Transverse colon (tissue), 4 donors: ENCODE results near the gene TMEM200C. TPM values are rescaled to one million over a fixed set of nuclear protein-coding genes. Genes with fewer than 3 reads are reported as not detected.

Source experiments
- DNase-seq: peaks from one replicate; pipeline ENCODE4 v3.0.0-alpha.2; 2019
- H3K27ac ChIP-seq, 4 donors: fragments of 200-600 bp; sonication (generic); 2 replicates each; pipeline ENCODE4 v1.5.1; 2016 to 2018; ENCODE audit warnings: inconsistent platforms in 4 of 4
- H3K27me3 ChIP-seq: fragments of 200-600 bp; sonication (generic); 2 replicates; pipeline ENCODE4 v1.5.1; 2017; ENCODE audit warnings: inconsistent platforms
- H3K36me3 ChIP-seq, 4 donors: fragments of 200-600 bp; sonication (generic); 2 replicates each; pipeline ENCODE4 v1.5.1; 2017 to 2019; ENCODE audit warnings: inconsistent platforms in 4 of 4
- H3K4me1 ChIP-seq, 4 donors: fragments of 200-600 bp; sonication (generic); 2 replicates each; pipeline ENCODE4 v1.5.1; 2017 to 2020; ENCODE audit warnings: inconsistent platforms in 4 of 4
- H3K4me3 ChIP-seq, 4 donors: fragments of 200-600 bp; sonication (generic); 1 replicate in 1 of 4; 2 replicates in 3 of 4; pipeline versions ENCODE4 v1.5.1 to v1.6.1; 2017 to 2019; ENCODE audit warnings: inconsistent platforms in 4 of 4
- H3K9me3 ChIP-seq, 2 donors: fragments of 200-600 bp; sonication (generic); 2 replicates each; pipeline ENCODE4 v1.5.1; 2017 to 2019; ENCODE audit warnings: inconsistent platforms in 2 of 2
- EP300 ChIP-seq: sonication (generic); formaldehyde crosslinking; IDR thresholded peaks from one replicate; pipeline ENCODE4 v1.6.1; 2017; ENCODE audit warnings: antibody characterized with exemption, low read depth
- POLR2A ChIP-seq: fragments of 450-650 bp; IDR thresholded peaks from one replicate; pipeline ENCODE4 v1.6.1; 2016; ENCODE audit warnings: antibody characterized with exemption, mild to moderate bottlenecking, moderate library complexity
- POLR2AphosphoS5 ChIP-seq, 3 donors: sonication (generic); formaldehyde crosslinking; IDR thresholded peaks; one replicate each; pipeline ENCODE4 v1.6.1; 2016; ENCODE audit warnings: antibody characterized with exemption in 3 of 3
- WGBS, 2 donors: methylation state at CpG; one replicate each; pipeline ENCODE4 v1.1.5; 2018; ENCODE audit warnings: low coverage in 1 of 2; 5-methylcytosine and 5-hydroxymethylcytosine counted together
- in situ Hi-C, 4 donors: fragments of 200-750 bp; cut with MboI; loops; one replicate each; pipeline versions ENCODE4 v1.15.0 to v1.15.1; 2017; ENCODE audit warnings: low sequenced_read_pairs in 3 of 4, low pct_ligation_motif_present in 1 of 4, low pct_unique_long_range_greater_than_20kb in 1 of 4
- intact Hi-C: fragments of 100-400 bp; cut with DNase I; formaldehyde crosslinking; loops from one replicate; pipeline ENCODE4 v1.15.1; 2023; ENCODE audit warnings: low total_unique reads
- total RNA-seq, 4 donors: library from RNA; depleted of rRNA; stranded (reverse); fragments of >200 nt; gene quantifications; one replicate each; pipeline ENCODE4 v1.1.0, GENCODE V29; 2016
- TF ChIP-seq, protein P1 (sequence below), 5 experiments: fragments of 200-600 bp in 3 of 5; fragments of 450-650 bp in 2 of 5; sonication (generic) in 3 of 5; IDR thresholded peaks; 1 replicate in 2 of 5; 2 replicates in 3 of 5; pipeline ENCODE4 v1.5.1; 2016 to 2017; ENCODE audit warnings: antibody characterized with exemption in 5 of 5, inconsistent platforms in 3 of 5, mild to moderate bottlenecking in 2 of 5, moderate library complexity in 1 of 5

TMEM200C gene
- total RNA-seq, 4 donors from 2014 or later, result 0.14 to 3.7 (median 0.58) TPM

DNA sequence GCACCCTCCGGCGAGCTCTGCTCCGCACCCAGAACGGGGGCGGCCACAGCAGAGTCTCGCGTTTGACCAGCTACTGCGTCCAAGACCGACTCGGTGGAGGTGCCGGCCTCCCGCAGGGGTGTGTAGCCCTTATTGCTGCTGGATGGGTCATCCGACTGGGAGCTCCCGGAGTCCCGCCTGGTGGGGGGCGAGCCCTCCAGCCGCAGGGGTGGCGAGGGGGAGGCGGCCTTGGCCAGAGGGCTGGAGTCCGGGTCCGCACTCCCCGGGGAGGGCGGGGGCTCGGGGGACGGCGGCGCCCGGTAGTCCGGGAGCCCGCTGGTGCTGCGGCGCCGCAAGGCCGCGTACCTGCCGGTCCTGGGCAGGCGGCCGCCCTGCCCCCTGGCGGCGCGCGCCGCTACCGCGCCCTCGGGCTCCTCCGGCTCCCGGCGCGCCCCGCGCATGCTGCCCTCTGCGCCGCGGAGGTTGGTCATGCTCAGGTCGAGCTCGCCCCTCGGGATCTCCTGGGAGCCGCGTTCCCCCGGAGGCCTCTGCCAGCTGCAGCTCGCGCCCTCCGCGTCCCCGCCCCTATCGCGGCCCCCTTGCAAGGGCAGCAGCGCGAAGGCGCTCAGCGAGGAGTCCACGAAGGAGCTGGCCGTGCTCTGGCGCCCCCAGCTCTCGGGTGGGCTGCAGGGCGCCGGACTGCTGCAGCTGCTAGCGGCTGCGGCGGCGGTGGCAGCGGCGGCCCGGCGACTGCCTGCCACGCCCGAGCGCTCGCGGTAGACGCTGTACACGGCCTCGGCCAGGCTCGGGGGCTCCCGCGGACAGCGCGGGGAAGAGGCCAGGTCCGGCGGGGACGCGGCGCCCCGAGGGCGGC is 4.8 kb downstream of the TMEM200C start:
- no peak for DNase-seq

DNA sequence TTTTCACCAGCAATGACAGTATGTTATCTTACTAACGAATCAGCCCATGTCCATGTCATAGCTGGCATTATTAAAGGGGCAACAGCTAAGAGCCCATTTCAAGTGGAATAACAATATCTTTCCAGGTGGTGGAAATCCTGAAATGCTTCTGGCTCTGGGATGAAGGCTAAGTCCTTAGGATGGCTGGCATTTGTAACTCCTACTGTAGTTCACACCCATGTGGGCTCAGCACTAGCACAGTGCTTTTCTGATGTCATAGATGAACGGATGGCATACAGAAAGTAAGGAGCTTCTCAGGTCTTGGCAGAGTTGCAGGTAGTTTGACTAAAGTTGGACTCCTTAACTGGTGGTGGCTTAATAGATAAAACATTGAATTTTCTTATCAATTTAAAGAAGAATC is 10.0 kb downstream of the TMEM200C start:
- no peaks in the 10 kb centered on the region for H3K9me3 ChIP-seq
- H3K36me3 ChIP-seq, result no peaks in the 10 kb centered on the region
- 40 to 72% methylated on average over 1 to 2 of the region's 2 CpGs for WGBS, 2 donors
- H3K27me3 ChIP-seq, result peaks cover 52% of the 10 kb centered on the region
- TF ChIP-seq, protein P1, sequence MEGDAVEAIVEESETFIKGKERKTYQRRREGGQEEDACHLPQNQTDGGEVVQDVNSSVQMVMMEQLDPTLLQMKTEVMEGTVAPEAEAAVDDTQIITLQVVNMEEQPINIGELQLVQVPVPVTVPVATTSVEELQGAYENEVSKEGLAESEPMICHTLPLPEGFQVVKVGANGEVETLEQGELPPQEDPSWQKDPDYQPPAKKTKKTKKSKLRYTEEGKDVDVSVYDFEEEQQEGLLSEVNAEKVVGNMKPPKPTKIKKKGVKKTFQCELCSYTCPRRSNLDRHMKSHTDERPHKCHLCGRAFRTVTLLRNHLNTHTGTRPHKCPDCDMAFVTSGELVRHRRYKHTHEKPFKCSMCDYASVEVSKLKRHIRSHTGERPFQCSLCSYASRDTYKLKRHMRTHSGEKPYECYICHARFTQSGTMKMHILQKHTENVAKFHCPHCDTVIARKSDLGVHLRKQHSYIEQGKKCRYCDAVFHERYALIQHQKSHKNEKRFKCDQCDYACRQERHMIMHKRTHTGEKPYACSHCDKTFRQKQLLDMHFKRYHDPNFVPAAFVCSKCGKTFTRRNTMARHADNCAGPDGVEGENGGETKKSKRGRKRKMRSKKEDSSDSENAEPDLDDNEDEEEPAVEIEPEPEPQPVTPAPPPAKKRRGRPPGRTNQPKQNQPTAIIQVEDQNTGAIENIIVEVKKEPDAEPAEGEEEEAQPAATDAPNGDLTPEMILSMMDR (IDR thresholded peaks at IDR 0.05), result no peak
- TF ChIP-seq POLR2A (no peak), POLR2AphosphoS5 (IDR thresholded peaks at IDR 0.05) (no peak), EP300 (no peak)
- peaks cover 0 to 3% (median 1%) of the 10 kb centered on the region in 4 donors for H3K4me1 ChIP-seq
- H3K4me3 ChIP-seq, result no peak overlapping the region
- H3K27ac ChIP-seq, result no peak overlapping the region
- intact Hi-C loops, result no loop called here
- in situ Hi-C loops, result loop anchor here (25.0 kb wide), 3 partner anchors 602 to 1002 kb away; no protein-coding TSS in a partner anchor
- DNase-seq, result no peak

More for the DNA sequence above, 4.8 kb downstream of the TMEM200C start:
- Histone ChIP-seq H3K4me1 (peaks cover 0 to 15% (median 7%) of the 10 kb centered on the region in 4 donors), H3K27ac (no peak overlapping the region), H3K4me3 (peak overlapping the region in 3 of 4 donors; percentile 17 to 66 (median 38)), H3K36me3 (no peaks in the 10 kb centered on the region), H3K27me3 (peaks cover 91% of the 10 kb centered on the region), H3K9me3 (no peaks in the 10 kb centered on the region)
- 9% methylated on average over 56 of the region's 106 CpGs; no CpG with 5 or more reads in 1 of the 2 donors for WGBS, 2 donors
- intact Hi-C loops (loop anchor here (5.0 kb wide), 1 partner anchor 288 kb away; no protein-coding TSS in a partner anchor), in situ Hi-C loops (loop anchor here (25.0 kb wide), 3 partner anchors 597 to 997 kb away; no protein-coding TSS in a partner anchor)
- TF ChIP-seq POLR2A (no peak), POLR2AphosphoS5 (IDR thresholded peaks at IDR 0.05) (no peak), EP300 (no peak)
- TF ChIP-seq, protein P1 (IDR thresholded peaks at IDR 0.05), result peak in 3 of 5 experiments; percentile 44 to 55 (median 51)

DNA sequence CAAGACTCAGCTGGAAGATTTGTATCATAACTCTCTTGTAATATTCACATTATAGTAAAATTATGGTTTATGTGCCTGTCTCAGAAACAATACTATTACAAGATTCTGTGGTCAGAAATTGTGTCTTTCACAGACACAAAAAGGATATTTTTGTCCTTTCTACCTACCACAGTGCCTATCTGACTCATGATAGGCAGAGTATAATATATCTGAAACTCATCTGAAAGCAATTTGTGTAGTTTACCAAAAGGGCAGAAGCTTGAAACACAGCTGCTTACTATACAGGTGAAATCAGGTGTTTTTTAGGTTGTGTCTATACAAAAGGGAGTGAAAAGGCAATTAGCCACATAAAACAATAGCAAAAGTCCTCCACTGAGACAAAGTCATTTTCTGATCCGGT is 10.9 kb downstream of the TMEM200C start:
- WGBS, 2 donors, result 73 to 90% methylated on average over 1 of the region's 1 CpG
- DNase-seq, result no peak
- H3K4me3 ChIP-seq, result no peak overlapping the region
- H3K9me3 ChIP-seq, result no peaks in the 10 kb centered on the region
- no peak overlapping the region for H3K27ac ChIP-seq
- TF ChIP-seq POLR2A (no peak), POLR2AphosphoS5 (IDR thresholded peaks at IDR 0.05) (no peak), EP300 (no peak)
- TF ChIP-seq, protein P1 (IDR thresholded peaks at IDR 0.05), result no peak
- no peaks in the 10 kb centered on the region for H3K4me1 ChIP-seq
- intact Hi-C loops, result no loop called here
- H3K27me3 ChIP-seq, result peaks cover 42% of the 10 kb centered on the region
- in situ Hi-C loops, result loop anchor here (25.0 kb wide), 3 partner anchors 603 to 1003 kb away; no protein-coding TSS in a partner anchor
- no peaks in the 10 kb centered on the region for H3K36me3 ChIP-seq

DNA sequence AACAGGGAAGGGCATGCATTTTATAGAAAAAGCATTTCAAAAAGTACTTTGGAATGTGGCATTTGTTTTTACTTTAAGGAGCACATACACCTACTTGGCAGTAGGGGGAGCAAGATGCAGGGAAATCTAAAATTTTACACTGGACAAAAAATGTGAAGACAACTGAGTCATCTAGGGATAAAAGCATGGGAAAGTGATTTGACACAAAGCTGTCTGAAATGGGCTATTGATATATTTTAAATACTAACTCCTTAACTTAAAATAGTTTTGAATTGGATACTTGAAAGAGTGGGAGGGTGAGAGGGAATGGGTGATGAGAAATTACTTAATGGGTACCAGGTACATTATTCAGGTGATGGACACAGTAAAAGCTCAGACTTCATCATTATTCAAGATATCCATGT is 15.8 kb downstream of the TMEM200C start:
- intact Hi-C loops (loop anchor here (10.0 kb wide), 1 partner anchor 1015 kb away; no protein-coding TSS in a partner anchor), in situ Hi-C loops (loop anchor here (10.0 to 25.0 kb wide), 4 partner anchors 608 to 1008 kb away; no protein-coding TSS in a partner anchor)
- peaks cover 4% of the 10 kb centered on the region for H3K27me3 ChIP-seq
- no peaks in the 10 kb centered on the region for H3K36me3 ChIP-seq
- no peak for DNase-seq
- no peak overlapping the region for H3K4me3 ChIP-seq
- H3K27ac ChIP-seq, result no peak overlapping the region
- H3K4me1 ChIP-seq, result no peaks in the 10 kb centered on the region
- TF ChIP-seq POLR2A, result no peak
- TF ChIP-seq, protein P1 (IDR thresholded peaks at IDR 0.05), result peak; percentile 62 to 75 (median 69)
- H3K9me3 ChIP-seq, result no peaks in the 10 kb centered on the region
